HG03342 (cell line): ENCODE data around the gene APBA2.

Experiments used
- ATAC-seq: cut with Tn5 transposase; IDR thresholded peaks from one replicate; pipeline ENCODE4 v1.9.1; 2021; ENCODE audit warnings: mild to moderate bottlenecking, moderate library complexity; ENCODE audit not compliant: unreplicated experiment

Gene APBA2

GRCh38 chr15:28955160-28955992, 69.6 kb downstream of the APBA2 start:
- no peak for ATAC-seq

DNA sequence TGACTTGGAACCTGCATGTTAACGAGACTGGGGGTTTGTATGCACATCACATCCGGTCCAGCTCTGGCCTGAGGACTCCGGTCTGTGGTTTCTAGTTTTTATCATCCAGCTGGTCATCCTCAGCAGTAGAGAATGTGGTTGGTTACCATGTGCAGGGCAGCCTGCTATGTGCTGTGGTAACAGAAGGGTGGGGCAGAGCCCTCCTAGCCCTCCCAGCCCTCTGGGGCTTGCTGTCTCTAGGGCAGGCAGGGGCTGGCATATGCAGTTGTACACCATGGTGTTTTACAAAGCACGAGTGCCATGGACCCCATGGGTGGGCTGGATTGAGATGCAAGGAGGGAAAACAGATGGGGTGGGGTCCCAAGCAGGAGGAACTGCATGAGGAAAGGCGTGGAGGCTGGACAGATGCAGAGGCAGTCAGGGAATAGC, 70.2 kb downstream of the APBA2 start:
- no peak for ATAC-seq

GRCh38 chr15:28956491-28956890, 70.7 kb downstream of the APBA2 start:
- no peak for ATAC-seq

- no peak for ATAC-seq
These were observed 72.1 kb downstream of the APBA2 start for GRCh38 chr15:28957606-28958498.

DNA sequence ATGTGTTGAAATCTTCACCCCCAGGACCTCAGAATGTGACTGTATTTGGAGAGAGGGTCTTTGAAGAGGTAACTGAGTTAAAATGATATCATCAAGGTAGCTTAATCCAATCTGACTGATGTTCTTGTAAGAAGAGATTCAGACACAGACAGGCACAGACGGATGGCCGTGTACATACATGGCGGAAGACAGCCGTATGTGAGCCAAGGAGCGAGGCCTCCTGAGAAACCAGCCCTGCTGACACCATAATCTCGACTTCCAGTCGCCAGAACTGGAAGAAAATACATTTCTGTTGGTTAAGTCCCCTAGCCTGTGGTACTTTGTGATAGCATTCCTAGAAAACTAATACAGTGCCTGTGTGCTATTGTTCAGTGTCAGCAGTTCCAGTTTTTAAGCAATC, 73.6 kb downstream of the APBA2 start:
- no peak for ATAC-seq

GRCh38 chr15:28960979-28961378, 75.2 kb downstream of the APBA2 start:
- ATAC-seq, result no peak

- ATAC-seq, result no peak
These were observed 75.6 kb downstream of the APBA2 start for GRCh38 chr15:28961391-28961790.

- ATAC-seq, result no peak
These were observed 77.3 kb downstream of the APBA2 start for GRCh38 chr15:28962851-28963710.

DNA sequence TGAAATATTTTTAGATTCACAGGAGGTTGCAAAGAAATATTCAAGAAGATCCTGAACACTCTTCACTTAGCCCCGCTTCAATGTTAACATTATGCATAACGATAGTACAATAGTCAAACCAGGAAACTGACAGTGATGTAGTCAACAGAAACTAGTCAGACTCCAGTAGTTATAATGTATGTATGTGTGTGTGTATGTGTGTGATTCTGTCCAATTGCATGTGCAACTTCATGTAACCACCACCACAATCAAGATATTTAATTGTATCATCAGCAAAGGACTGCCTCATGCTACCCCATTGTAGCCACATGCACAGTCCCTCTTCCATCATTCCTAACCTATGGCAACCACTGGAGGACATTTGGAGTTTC, 77.9 kb downstream of the APBA2 start:
- ATAC-seq, result no peak

GRCh38 chr15:28964098-28964497, 78.3 kb downstream of the APBA2 start:
- ATAC-seq, result no peak

DNA sequence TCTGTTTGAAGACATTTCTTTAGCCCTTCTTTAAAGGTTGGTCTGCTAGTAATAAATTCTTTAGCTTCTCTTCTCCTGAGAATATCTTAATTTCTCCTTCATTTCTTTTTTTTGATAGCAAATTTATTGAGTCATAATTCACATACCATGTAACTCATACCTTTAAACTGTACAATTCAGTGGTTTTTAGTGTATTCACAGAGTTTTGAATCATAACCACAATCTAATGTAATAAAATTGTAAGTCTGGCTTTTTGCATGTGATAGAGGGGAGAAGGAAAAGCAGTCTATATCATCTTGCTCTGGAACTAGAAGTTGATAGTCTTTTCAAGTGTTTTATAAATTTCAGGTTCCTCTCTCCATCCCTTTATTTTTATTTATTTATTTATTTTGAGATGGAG, 81.3 kb downstream of the APBA2 start:
- ATAC-seq, result no peak

GRCh38 chr15:28967990-28968389, 82.2 kb downstream of the APBA2 start:
- no peak for ATAC-seq

DNA sequence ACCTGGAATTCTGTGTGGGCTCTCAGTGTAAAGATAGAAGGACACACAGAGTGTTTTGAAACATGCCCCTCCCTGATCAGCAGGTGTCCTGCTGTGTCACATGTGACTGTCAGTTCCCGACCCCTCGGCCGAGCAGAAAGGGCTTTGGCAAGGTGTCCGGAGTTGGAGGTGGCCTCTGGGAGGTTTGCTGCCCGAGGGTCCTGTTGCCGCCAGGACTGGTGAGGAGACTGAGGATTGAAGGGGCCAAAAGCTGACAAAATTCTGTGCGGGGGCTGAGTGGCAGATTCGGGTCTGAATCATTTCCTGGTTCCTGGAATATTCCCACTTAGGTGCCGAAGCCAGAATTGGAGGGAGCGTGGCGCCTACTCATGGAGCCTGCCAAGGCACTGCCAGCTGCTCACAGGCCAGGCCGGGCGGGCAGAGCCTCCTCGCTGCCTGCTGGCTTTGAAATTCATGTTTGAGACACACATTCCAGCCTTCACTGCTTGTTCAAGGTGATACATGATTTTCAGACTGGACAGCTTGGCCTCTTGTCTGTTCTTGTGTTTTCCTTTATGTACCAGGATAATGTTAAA, 83.8 kb downstream of the APBA2 start:
- no peak for ATAC-seq

GRCh38 chr15:28974142-28974541, 88.4 kb downstream of the APBA2 start:
- no peak for ATAC-seq

- no peak for ATAC-seq
These were observed 90.0 kb downstream of the APBA2 start for GRCh38 chr15:28975766-28976179.

DNA sequence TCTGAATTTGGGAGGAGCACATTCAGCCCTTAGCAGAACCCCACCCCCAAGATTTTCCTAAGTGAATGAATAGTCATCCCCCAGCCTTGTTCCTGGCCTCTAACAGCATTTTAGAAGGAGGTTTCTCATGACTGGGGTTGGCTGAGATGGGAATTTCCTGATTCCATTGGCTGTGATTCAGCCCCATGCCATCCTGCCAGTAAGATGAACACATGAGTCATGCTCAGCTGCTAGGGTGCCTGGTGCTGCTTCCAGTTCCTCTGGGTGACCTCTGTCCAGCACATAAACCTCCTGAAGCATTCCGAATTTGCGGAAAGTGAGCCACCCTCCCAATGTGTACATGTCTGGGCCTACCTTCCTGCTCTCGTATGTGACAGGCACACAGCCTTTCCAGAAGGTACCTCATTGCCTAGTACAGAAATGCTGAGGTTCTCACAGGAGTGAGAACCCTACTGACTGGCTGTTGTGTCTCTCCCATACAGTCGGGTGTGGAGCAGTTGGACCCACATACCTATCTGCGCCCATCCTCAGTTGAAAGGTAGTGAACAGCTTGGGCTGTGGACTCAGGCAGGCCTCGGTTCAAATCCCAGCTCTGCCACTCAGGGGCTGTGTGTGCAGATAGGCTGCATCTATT, 91.7 kb downstream of the APBA2 start:
- no peak for ATAC-seq

- no peak for ATAC-seq
These were observed 92.2 kb downstream of the APBA2 start for GRCh38 chr15:28978011-28978378.

DNA sequence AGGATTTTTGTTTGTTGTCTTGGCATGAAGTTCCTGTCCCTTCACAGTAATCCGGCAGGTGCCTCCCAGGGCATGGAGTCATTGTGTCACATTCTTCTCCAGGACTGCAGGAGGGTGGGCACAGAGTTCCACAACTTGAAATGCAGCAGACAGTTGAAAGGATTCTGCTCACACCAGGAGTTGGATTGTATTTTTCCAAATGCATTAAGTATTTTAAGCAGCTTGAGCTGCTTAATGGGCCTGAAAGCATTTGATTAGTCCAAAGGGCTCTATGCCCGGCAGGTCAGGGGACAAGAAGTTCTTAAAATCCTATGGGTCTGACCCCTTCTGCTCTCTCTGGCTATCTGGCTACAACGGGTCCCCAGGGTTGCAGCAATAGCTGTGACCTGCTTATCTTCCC, 92.9 kb downstream of the APBA2 start:
- ATAC-seq, result no peak

- ATAC-seq, result no peak
These were observed 93.6 kb downstream of the APBA2 start for GRCh38 chr15:28979208-28979841.
